GM13977 (cell line): ENCODE measurements around the gene ITGAL.

Experiments used
- DNase-seq: peaks from one replicate; pipeline ENCODE4 v3.0.0; 2012; ENCODE audit warnings: low spot score
- in situ Hi-C: fragments of 300-500 bp; cut with MboI; formaldehyde crosslinking; loops from one replicate; pipeline ENCODE4 v1.12.0; 2022; ENCODE audit warnings: low sequenced_read_pairs, low pct_unique_long_range_greater_than_20kb, mixed read lengths, inconsistent platforms; ENCODE audit not compliant: unreplicated experiment
- TF ChIP-seq, protein P1 (sequence below): IDR thresholded peaks from 2 replicates; pipeline ENCODE4 v1.5.1; 2012; ENCODE audit warnings: mild to moderate bottlenecking, control low read depth; ENCODE audit not compliant: insufficient read depth; ENCODE audit errors: extremely low read depth, missing control alignments

The ITGAL gene

GRCh38 chr16:30556125-30556473 lies 83.6 kb downstream of the ITGAL start:
- DNase-seq = no peak
- TF ChIP-seq, protein P1, sequence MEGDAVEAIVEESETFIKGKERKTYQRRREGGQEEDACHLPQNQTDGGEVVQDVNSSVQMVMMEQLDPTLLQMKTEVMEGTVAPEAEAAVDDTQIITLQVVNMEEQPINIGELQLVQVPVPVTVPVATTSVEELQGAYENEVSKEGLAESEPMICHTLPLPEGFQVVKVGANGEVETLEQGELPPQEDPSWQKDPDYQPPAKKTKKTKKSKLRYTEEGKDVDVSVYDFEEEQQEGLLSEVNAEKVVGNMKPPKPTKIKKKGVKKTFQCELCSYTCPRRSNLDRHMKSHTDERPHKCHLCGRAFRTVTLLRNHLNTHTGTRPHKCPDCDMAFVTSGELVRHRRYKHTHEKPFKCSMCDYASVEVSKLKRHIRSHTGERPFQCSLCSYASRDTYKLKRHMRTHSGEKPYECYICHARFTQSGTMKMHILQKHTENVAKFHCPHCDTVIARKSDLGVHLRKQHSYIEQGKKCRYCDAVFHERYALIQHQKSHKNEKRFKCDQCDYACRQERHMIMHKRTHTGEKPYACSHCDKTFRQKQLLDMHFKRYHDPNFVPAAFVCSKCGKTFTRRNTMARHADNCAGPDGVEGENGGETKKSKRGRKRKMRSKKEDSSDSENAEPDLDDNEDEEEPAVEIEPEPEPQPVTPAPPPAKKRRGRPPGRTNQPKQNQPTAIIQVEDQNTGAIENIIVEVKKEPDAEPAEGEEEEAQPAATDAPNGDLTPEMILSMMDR = no peak
- in situ Hi-C loops = no loop called here

DNA sequence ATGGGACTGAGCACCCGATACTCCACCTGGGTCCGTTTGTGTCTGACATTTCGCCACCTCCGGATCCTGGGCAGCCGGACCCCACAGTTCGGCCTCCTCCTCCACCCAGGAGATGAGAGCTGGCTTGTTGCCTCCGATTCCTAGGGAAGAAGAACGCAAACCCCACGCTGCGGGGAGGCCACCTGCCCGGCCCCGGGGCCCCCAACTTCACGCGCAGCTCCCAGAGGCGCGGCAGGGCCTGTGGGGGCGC lies 85.1 kb downstream of the ITGAL start:
- DNase-seq = no peak
- in situ Hi-C loops = no loop called here
- TF ChIP-seq, protein P1 = no peak

- TF ChIP-seq, protein P1 = no peak
- DNase-seq = peak; percentile 96
- in situ Hi-C loops = no loop called here
Measured at GRCh38 chr16:30557957-30558788, 85.6 kb downstream of the ITGAL start, which contains the start of gene ZNF764. Gene ZNF764, minus strand, starts transcription at chr16:30558374. Its CDS starts 192 bp downstream, at chr16:30558182.

DNA sequence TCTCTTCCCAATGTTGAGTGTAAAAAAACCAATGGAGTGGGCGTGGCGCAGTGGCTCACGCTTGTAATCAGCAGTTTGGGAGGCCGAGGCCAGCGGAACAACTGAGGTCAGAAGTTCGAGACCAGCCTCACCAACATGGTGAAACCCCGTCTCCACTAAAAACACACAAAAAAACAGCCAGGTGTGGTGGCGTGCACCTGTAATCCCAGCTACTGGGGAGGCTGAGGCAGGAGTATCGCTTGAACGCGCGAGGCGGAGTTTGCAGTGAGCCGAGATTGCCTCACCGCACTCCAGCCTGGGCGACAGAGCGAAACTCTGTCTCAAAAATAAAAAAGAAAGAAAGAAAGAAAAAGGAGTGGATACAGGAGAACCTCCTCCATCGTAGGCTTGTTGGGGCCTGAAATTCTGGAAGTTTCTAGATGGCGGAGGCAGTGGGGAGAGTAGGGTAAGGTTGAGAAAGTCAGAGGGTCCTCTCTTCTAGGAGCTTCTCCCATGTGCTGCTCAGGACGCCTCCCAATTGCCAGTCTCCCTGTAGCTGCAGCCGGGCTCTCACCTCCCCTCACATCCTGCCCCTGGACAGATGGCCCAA lies 86.3 kb downstream of the ITGAL start:
- DNase-seq = no peak
- TF ChIP-seq, protein P1 = no peak
- in situ Hi-C loops = no loop called here

DNA sequence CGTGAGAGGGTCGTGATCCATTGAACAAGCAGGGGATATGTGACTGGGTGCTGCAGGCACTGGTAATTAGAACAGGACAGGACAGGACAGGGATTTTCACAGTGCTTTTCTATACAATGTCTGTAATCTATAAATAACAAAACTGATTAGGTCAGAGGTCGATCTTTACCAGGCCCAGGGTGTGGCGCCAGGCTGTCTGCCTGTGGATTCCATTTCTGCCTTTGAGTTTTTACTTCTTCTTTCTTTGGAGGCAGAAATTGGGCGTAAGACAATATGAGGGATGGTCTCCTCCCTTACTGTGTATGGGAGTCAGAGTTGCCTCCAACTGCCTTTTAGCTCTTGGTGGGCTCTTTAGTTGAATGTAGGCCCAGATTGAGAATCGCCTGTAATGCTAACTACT lies 87.1 kb downstream of the ITGAL start:
- TF ChIP-seq, protein P1 = no peak
- in situ Hi-C loops = no loop called here
- DNase-seq = no peak

DNA sequence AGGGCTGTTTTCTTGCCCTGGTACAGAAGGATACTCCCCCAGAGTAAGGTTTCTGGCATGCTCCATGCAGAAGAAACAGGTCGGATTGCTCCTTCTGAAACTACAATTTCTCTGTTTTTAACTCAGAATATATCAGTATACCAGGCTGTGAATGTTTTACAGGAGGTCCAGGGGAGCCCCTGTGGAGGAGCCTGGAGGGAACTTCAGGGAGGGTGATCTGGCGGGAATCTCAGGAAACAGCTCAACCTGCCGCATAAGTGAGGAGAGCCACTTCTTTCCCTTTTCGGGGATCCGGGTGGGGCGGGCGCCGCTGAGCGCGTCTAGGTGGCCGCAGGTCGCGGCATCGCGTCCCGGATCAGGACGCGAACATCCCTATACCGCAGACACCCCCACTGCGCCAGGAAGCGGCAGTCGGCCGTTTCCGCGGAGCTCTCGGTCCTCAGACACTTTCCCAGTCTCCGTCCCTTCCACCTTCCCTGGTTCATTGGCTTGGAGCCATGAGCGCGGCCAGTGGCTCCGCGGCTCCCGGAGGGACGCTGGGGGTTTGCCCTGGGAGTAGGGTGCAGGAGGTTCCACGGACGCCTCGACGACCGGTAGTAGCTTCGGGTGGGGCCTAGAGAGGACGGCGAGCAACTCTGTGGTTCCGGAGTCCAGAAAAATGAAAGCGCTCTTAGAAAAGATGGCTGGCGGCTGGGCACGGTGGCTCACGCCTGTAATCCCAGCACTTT lies 88.7 kb downstream of the ITGAL start:
- in situ Hi-C loops = no loop called here
- TF ChIP-seq, protein P1 = no peak
- no peak for DNase-seq
